Fibroblast of lung (primary cell): Measurements from ENCODE around the gene MSI2. TPM values are rescaled to one million over a fixed set of nuclear protein-coding genes. Genes with fewer than 3 reads are reported as not detected.

Experiments used
- DNase-seq, 2 donors: peaks; one replicate each; pipeline versions ENCODE4 v3.0.0 to v3.0.0-alpha.2; 2010; ENCODE audit warnings: low read depth in 2 of 2
- H2AFZ ChIP-seq: 2 replicates; pipeline ENCODE4 v1.5.1; 2012; ENCODE audit warnings: low read length, control low read depth, inconsistent platforms
- H3K27ac ChIP-seq: 2 replicates; pipeline ENCODE4 v1.5.1; 2011; ENCODE audit warnings: low read length, control low read depth; ENCODE audit not compliant: insufficient read depth
- H3K27me3 ChIP-seq: 2 replicates; pipeline ENCODE4 v1.5.1; 2011; ENCODE audit warnings: mild to moderate bottlenecking, low read length; ENCODE audit not compliant: control insufficient read depth, insufficient read depth
- H3K36me3 ChIP-seq: 2 replicates; pipeline ENCODE4 v1.5.1; 2011; ENCODE audit warnings: low read length; ENCODE audit not compliant: control insufficient read depth, insufficient read depth
- H3K4me1 ChIP-seq: 2 replicates; pipeline ENCODE4 v1.5.1; 2011; ENCODE audit warnings: low read length; ENCODE audit not compliant: control insufficient read depth, insufficient read depth; ENCODE audit errors: extremely low read depth
- H3K4me2 ChIP-seq: 2 replicates; pipeline ENCODE4 v1.5.1; 2011; ENCODE audit warnings: low read length, control low read depth; ENCODE audit not compliant: insufficient read depth; ENCODE audit errors: extremely low read depth
- H3K4me3 ChIP-seq, 4 experiments: fragments of 200-600 bp in 1 of 4; sonication (generic) in 1 of 4; replicated peaks in 1 of 4; 2 replicates each; pipeline ENCODE4 v1.5.1; 2011 to 2016; ENCODE audit warnings: low read length in 4 of 4, low read depth in 3 of 4, mild to moderate bottlenecking in 3 of 4, control low read depth in 2 of 4, inconsistent platforms in 1 of 4, mixed read lengths in 1 of 4; ENCODE audit not compliant: insufficient read depth in 1 of 4; ENCODE audit errors: control extremely low read depth in 1 of 4
- H3K79me2 ChIP-seq: 2 replicates; pipeline ENCODE4 v1.5.1; 2012; ENCODE audit warnings: mild to moderate bottlenecking, low read length, inconsistent platforms; ENCODE audit not compliant: control insufficient read depth, insufficient read depth
- H3K9ac ChIP-seq: 2 replicates; pipeline ENCODE4 v1.5.1; 2011; ENCODE audit warnings: mild to moderate bottlenecking, low read length, control low read depth; ENCODE audit not compliant: insufficient read depth
- H3K9me3 ChIP-seq: 2 replicates; pipeline ENCODE4 v1.5.1; 2012; ENCODE audit warnings: low read depth, low read length; ENCODE audit not compliant: control insufficient read depth, insufficient read depth
- H4K20me1 ChIP-seq: 2 replicates; pipeline ENCODE4 v1.5.1; 2011; ENCODE audit warnings: low read length; ENCODE audit not compliant: control insufficient read depth, insufficient read depth; ENCODE audit errors: extremely low read depth
- CTCF ChIP-seq, 2 donors: IDR thresholded peaks in 1 of 2; conservative IDR thresholded peaks in 1 of 2; 1 replicate in 1 of 2; 2 replicates in 1 of 2; pipeline ENCODE4 v1.5.1; 2011 to 2012; ENCODE audit warnings: low read length in 2 of 2, control low read depth in 1 of 2, inconsistent platforms in 1 of 2, low read depth in 1 of 2, mild to moderate bottlenecking in 1 of 2
- EZH2 ChIP-seq: IDR thresholded peaks from 2 replicates; pipeline ENCODE4 v1.5.1; 2012; ENCODE audit warnings: low read length, control low read depth, mild to moderate bottlenecking; ENCODE audit errors: missing control alignments
- polyA plus RNA-seq, 2 donors: library from polyadenylated mRNA; depleted of rRNA in 1 of 2; stranded (reverse) in 1 of 2; unstranded in 1 of 2; fragments of >200 nt; gene quantifications; 2 replicates each; pipeline ENCODE4 v1.2.1, GENCODE V29; 2011 to 2012; ENCODE audit warnings: missing spikeins in 1 of 2
- total RNA-seq: library from RNA; depleted of rRNA; stranded (reverse); fragments of >200 nt; gene quantifications from 2 replicates; pipeline ENCODE4 v1.2.1, GENCODE V29; 2014

Gene MSI2
- total and polyA plus RNA-seq, 2 donors (not counting 1 experiment from before 2014, with no cell fraction given): 6.8 to 14.2 TPM

GRCh38 chr17:57523926-57524632 lies 267.8 kb downstream of the MSI2 start:
- Histone ChIP-seq H4K20me1 (no peaks in the 10 kb centered on the region), H3K27me3 (no peaks in the 10 kb centered on the region), H3K4me2 (no peak overlapping the region), H3K79me2 (no peaks in the 10 kb centered on the region), H3K9me3 (no peaks in the 10 kb centered on the region), H3K27ac (no peak overlapping the region), H3K4me3 (no peak overlapping the region), H3K4me1 (no peaks in the 10 kb centered on the region), H3K36me3 (no peaks in the 10 kb centered on the region), H2AFZ (no peak overlapping the region), H3K9ac (no peak overlapping the region)
- TF ChIP-seq EZH2 (no peak), CTCF (conservative IDR thresholded peaks at IDR 0.05 in 1 of 2, IDR thresholded peaks at IDR 0.05 in 1 of 2; ENCODE audit: low read depth in 1 of 2, low read length in 2 of 2) (no peak)
- peak; percentile 40 to 78 for DNase-seq

GRCh38 chr17:57524839-57525568 lies 268.7 kb downstream of the MSI2 start:
- H3K4me1 ChIP-seq: no peaks in the 10 kb centered on the region

More at GRCh38 chr17:57524839-57525568, 268.7 kb downstream of the MSI2 start:
- no peak overlapping the region for H3K9ac ChIP-seq
- no peak overlapping the region for H2AFZ ChIP-seq
- H3K9me3 ChIP-seq: no peaks in the 10 kb centered on the region
- H3K27me3 ChIP-seq: no peaks in the 10 kb centered on the region
- no peaks in the 10 kb centered on the region for H4K20me1 ChIP-seq
- H3K79me2 ChIP-seq: no peaks in the 10 kb centered on the region
- no peak overlapping the region for H3K4me3 ChIP-seq
- H3K4me2 ChIP-seq: no peak overlapping the region
- H3K36me3 ChIP-seq: no peaks in the 10 kb centered on the region
- no peak overlapping the region for H3K27ac ChIP-seq
- DNase-seq: no peak
- TF ChIP-seq CTCF (conservative IDR thresholded peaks at IDR 0.05 in 1 of 2, IDR thresholded peaks at IDR 0.05 in 1 of 2; ENCODE audit: low read depth in 1 of 2, low read length in 2 of 2) (no peak), EZH2 (no peak)
